ENCODE results near the gene BAZ2B.

DNA sequence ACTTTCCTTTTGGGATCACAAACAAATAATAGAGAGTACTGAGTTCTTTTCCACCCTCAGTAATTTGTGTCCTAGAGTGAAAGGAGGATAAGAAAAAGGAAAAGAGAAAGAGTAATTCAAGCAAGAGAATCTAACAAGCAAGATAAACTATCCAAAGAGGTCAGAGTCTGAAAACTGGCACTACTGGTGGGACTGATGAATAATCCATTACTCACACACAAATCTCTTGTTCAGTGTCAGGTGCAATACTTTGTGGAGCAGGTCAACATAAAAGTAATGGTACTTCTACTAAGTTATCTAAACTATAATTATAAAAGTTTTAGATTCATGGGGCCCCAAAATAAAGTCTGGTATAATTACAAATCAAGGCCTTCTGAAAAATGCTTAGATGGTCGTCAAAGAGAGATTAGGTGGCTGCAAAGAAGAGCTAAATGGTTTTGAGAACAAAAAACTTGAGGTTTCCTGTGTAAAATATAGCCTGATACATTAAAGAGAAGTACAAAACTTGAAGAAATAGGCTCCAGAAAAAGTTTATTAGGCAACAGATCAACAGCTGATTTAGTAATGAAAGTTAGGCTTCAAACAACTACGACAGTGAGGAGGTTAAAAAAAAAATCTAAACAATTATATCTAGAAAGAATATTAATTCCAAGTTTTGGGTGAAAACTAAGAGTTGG is 109.4 kb downstream of the BAZ2B start:
- TF ChIP-seq, protein P1, sequence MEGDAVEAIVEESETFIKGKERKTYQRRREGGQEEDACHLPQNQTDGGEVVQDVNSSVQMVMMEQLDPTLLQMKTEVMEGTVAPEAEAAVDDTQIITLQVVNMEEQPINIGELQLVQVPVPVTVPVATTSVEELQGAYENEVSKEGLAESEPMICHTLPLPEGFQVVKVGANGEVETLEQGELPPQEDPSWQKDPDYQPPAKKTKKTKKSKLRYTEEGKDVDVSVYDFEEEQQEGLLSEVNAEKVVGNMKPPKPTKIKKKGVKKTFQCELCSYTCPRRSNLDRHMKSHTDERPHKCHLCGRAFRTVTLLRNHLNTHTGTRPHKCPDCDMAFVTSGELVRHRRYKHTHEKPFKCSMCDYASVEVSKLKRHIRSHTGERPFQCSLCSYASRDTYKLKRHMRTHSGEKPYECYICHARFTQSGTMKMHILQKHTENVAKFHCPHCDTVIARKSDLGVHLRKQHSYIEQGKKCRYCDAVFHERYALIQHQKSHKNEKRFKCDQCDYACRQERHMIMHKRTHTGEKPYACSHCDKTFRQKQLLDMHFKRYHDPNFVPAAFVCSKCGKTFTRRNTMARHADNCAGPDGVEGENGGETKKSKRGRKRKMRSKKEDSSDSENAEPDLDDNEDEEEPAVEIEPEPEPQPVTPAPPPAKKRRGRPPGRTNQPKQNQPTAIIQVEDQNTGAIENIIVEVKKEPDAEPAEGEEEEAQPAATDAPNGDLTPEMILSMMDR (conservative IDR thresholded peaks at IDR 0.05), result no peak
- no peak for TF ChIP-seq EZH2 (IDR thresholded peaks at IDR 0.05; ENCODE audit: low read depth)

Data from PC-9 (cell line).